ENCODE measurements around the gene ACSL6. TPM values are rescaled to one million over a fixed set of nuclear protein-coding genes. Genes with fewer than 3 reads are reported as not detected.

The ACSL6 gene
- total RNA-seq, 1 donor from 2014 or later, result 0.97 TPM

DNA sequence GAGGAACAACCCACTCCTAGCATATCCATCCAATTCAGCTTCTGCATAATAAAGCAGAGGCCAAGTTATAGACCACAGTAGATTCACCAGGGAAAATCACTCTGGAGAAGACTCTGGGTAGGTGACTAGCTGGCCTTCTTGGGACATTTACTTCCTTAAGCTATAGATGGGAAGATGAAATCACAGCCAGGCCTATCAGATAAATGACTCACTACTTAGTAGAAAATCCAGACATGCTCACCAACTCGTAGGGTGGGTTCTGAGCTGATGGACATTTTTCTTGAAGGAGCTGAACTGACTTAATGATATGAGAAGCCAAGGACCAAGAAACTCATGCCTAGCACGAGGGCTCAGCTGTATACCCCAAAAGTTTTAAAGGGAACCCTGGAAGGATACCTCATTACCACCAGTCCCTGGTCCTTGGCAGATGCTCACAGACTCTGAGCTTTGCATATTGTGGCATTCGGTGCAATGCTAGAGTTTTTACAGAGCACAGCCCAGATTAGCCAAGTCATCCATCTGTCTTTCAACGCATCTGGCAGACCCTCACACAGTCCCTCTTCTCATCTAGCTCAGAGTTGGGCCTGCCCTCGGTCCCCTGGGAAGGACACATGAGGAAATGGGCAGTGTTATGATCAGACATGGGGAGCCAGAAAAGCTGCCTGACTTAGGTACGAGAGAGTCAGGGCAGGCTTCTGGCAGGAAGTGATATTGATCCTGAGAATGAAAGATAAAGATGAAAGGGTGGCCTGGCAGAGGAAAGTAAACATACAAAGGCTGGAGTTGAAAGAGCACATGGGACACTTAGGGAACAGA, 15.0 kb downstream of the ACSL6 start:
- H3K36me3 Mint-ChIP-seq, result no peaks in the 10 kb centered on the region
- H3K27me3 Mint-ChIP-seq, result peaks cover 6% of the 10 kb centered on the region
- no peak overlapping the region for H3K27ac Mint-ChIP-seq
- H3K4me3 Mint-ChIP-seq, result no peak overlapping the region
- no peak for DNase-seq (ENCODE audit: extremely low spot score, unreplicated experiment)
- peaks cover 4% of the 10 kb centered on the region for H3K4me1 Mint-ChIP-seq (ENCODE audit: unreplicated experiment)
- H3K9me3 Mint-ChIP-seq, result no peaks in the 10 kb centered on the region
- TF ChIP-seq, protein P1, sequence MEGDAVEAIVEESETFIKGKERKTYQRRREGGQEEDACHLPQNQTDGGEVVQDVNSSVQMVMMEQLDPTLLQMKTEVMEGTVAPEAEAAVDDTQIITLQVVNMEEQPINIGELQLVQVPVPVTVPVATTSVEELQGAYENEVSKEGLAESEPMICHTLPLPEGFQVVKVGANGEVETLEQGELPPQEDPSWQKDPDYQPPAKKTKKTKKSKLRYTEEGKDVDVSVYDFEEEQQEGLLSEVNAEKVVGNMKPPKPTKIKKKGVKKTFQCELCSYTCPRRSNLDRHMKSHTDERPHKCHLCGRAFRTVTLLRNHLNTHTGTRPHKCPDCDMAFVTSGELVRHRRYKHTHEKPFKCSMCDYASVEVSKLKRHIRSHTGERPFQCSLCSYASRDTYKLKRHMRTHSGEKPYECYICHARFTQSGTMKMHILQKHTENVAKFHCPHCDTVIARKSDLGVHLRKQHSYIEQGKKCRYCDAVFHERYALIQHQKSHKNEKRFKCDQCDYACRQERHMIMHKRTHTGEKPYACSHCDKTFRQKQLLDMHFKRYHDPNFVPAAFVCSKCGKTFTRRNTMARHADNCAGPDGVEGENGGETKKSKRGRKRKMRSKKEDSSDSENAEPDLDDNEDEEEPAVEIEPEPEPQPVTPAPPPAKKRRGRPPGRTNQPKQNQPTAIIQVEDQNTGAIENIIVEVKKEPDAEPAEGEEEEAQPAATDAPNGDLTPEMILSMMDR (conservative IDR thresholded peaks at IDR 0.05), result no peak

DNA sequence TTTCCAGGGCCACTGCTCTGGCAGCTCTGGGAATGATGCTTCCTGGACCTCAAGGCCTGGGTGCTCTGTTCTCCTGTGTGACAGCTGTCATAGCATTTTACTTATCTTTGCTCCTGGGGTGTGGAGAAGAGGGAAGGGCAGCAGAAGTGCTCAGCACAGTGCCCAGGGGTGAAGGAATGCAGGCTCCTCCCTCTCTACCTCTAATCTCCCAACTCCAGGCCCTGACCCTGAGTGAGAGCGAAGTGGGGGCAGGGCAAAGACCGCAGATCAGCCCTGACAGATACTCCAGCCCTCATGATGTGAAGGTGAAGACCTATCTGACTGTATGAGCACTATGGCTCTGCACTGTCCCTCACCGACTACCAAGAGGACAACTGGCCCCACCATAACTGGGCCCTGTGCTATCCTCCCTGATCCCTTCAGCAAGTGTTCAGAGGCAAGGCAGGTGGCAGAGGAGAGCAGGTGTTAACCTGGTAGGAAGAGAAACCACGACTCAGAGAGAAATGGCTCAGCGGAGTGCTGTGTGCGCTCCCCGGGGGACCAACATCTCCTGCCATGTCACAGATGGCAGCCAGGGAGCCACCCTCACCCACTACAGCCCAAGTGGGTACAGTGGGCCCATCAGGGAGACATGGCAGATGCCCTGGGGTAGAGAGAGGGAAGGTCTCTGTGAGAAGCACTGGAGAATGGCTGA, 16.8 kb downstream of the ACSL6 start:
- Mint-ChIP-seq H3K9me3 (no peaks in the 10 kb centered on the region), H3K4me1 (ENCODE audit: unreplicated experiment) (peaks cover 4% of the 10 kb centered on the region), H3K27ac (no peak overlapping the region), H3K27me3 (peaks cover 6% of the 10 kb centered on the region), H3K4me3 (no peak overlapping the region), H3K36me3 (no peaks in the 10 kb centered on the region)
- TF ChIP-seq, protein P1 (conservative IDR thresholded peaks at IDR 0.05), result no peak
- no peak for DNase-seq (ENCODE audit: extremely low spot score, unreplicated experiment)

DNA sequence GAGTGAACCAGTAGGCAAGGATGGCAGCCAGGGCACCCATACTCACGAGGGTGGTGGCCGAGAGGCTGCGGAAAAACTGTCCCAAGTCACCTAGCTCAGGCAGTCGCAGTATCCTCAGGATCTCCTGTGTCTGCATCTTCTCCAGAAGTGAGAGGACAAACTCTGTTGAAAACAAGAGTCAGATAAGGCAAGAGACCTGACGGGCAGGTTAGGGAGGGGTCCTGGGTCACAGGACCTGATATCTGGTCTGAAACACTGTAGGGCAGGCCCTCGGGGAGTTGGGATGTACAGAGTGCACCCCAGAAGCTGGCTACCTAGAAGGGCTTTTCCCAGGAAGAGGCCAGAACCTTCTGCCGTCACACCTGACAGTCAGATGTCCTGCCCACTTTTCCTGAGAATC, 17.4 kb downstream of the ACSL6 start:
- Mint-ChIP-seq H3K27ac (no peak overlapping the region), H3K36me3 (no peaks in the 10 kb centered on the region), H3K4me3 (no peak overlapping the region), H3K27me3 (peaks cover 6% of the 10 kb centered on the region), H3K9me3 (no peaks in the 10 kb centered on the region), H3K4me1 (ENCODE audit: unreplicated experiment) (peaks cover 4% of the 10 kb centered on the region)
- TF ChIP-seq, protein P1 (conservative IDR thresholded peaks at IDR 0.05), result no peak
- DNase-seq (ENCODE audit: extremely low spot score, unreplicated experiment), result no peak

DNA sequence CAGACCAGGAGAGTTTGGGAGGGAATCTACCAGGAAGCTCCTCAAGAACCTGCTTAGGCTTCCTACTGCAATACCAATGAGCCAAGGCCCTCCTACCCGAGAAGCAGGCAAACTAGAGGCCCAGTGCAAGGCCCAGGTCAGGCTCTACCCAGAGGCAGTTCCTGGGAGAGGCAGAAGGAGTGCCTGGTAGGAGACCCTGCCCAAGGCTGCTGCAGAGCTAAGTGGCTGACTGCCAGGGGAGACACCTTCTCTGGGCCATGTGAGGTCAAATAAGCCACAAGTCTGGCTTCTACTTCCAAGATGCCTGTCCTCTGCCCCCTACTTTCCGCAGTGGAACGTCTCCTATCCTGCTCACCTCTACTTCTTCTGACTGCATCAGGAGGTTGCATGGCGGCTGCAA, 17.8 kb downstream of the ACSL6 start:
- H3K36me3 Mint-ChIP-seq, result no peaks in the 10 kb centered on the region
- H3K9me3 Mint-ChIP-seq, result no peaks in the 10 kb centered on the region
- H3K27me3 Mint-ChIP-seq, result peaks cover 6% of the 10 kb centered on the region
- H3K27ac Mint-ChIP-seq, result no peak overlapping the region
- H3K4me1 Mint-ChIP-seq (ENCODE audit: unreplicated experiment), result peaks cover 4% of the 10 kb centered on the region
- no peak overlapping the region for H3K4me3 Mint-ChIP-seq
- TF ChIP-seq, protein P1 (conservative IDR thresholded peaks at IDR 0.05), result no peak
- DNase-seq (ENCODE audit: extremely low spot score, unreplicated experiment), result no peak

DNA sequence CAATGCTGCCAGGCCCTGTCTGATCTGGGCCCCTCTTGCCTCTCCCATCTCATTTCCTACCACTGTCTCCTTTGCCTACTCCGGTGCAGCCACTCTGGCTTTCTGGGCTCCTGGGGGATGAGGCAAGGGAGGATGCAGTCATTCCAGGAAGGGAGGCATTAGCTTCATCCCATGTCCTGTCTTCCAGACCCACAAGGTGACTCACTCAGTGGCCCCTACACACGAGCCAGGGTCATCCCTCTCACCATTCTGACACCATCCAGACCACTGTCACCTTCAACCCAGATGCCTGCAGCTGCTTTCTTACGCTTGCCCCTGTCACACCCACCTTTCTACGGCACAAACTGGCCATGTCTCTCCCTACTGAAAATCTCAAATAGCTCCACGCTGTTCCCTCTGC, 19.1 kb downstream of the ACSL6 start:
- Mint-ChIP-seq H3K36me3 (no peaks in the 10 kb centered on the region), H3K27me3 (peaks cover 4% of the 10 kb centered on the region), H3K4me3 (no peak overlapping the region), H3K9me3 (no peaks in the 10 kb centered on the region), H3K4me1 (ENCODE audit: unreplicated experiment) (peaks cover 4% of the 10 kb centered on the region), H3K27ac (no peak overlapping the region)
- TF ChIP-seq, protein P1 (conservative IDR thresholded peaks at IDR 0.05), result no peak
- no peak for DNase-seq (ENCODE audit: extremely low spot score, unreplicated experiment)

All from type B pancreatic cell (in vitro differentiated cells).